Endothelial cell of umbilical vein (primary cell): Measurements from ENCODE around the gene OPA3. TPM values are rescaled to one million over a fixed set of nuclear protein-coding genes. Genes with fewer than 3 reads are reported as not detected.
A peak's percentile ranks its signal among the peaks of the same experiment; 100 is the strongest.

ENCODE experiments used
- BruUV-seq: library from RNA; stranded (reverse); fragments of 400-500 nt; replicated peaks from 2 replicates; lab custom pipeline; 2021; lab: Mats Ljungman, UMichigan
- CTCF ChIA-PET: fragments of 300-600, 350-600 bp; sonication (Branson Sonifier 250); formaldehyde crosslinking; loops from one replicate; lab custom pipeline; 2021; ENCODE audit warnings: antibody characterized with exemption, inconsistent platforms; lab: Charles Lee
- POLR2A ChIA-PET: fragments of 300-600, 350-600 bp; sonication (Branson Sonifier 250); formaldehyde crosslinking; loops from one replicate; lab custom pipeline; 2021; ENCODE audit warnings: antibody characterized with exemption, inconsistent platforms; lab: Charles Lee
- DNase-seq: peaks from one replicate; pipeline ENCODE4 v3.0.0-alpha.2; 2011; ENCODE audit warnings: low read depth, low spot score
- FAIRE-seq: peaks from 2 replicates; lab custom pipeline; 2011; peaks lifted over from hg19 to GRCh38; lab: Jason Lieb, UNC
- H2AFZ ChIP-seq: 2 replicates; pipeline ENCODE4 v1.6.0; 2012; ENCODE audit warnings: low read depth, low read length, control low read depth, inconsistent platforms
- H3K27ac ChIP-seq: 2 replicates; pipeline ENCODE4 v1.5.1; 2011; ENCODE audit warnings: low read depth, mild to moderate bottlenecking, control low read depth, low read length, moderate library complexity; ENCODE audit not compliant: insufficient read depth
- H3K27me3 ChIP-seq, 2 experiments: 2 replicates each; pipeline versions ENCODE4 v1.6.0 to v1.6.1; 2011; ENCODE audit warnings: low read length in 2 of 2, mixed read lengths in 1 of 2; ENCODE audit not compliant: control insufficient read depth in 2 of 2, insufficient read depth in 2 of 2
- H3K36me3 ChIP-seq, 2 experiments: 2 replicates in 1 of 2; 3 replicates in 1 of 2; pipeline ENCODE4 v1.5.1; 2011; ENCODE audit warnings: low read length in 2 of 2, mild to moderate bottlenecking in 1 of 2, moderate library complexity in 1 of 2; ENCODE audit not compliant: control insufficient read depth in 2 of 2, insufficient read depth in 2 of 2; ENCODE audit errors: extremely low read depth in 1 of 2
- H3K4me1 ChIP-seq: 3 replicates; pipeline ENCODE4 v1.5.1; 2011; ENCODE audit warnings: mild to moderate bottlenecking, low read length; ENCODE audit not compliant: control insufficient read depth, insufficient read depth; ENCODE audit errors: extremely low read depth
- H3K4me2 ChIP-seq: 2 replicates; pipeline ENCODE4 v1.6.1; 2011; ENCODE audit warnings: low read length, control low read depth, mixed read lengths; ENCODE audit not compliant: insufficient read depth
- H3K4me3 ChIP-seq, 3 experiments: fragments of 200-600 bp in 1 of 3; sonication (generic), shearing (Covaris generic) in 1 of 3; replicated peaks in 1 of 3; 2 replicates each; pipeline ENCODE4 v1.5.1; 2011 to 2016; ENCODE audit warnings: control low read depth in 3 of 3, low read length in 3 of 3, mild to moderate bottlenecking in 2 of 3, inconsistent platforms in 1 of 3, low read depth in 1 of 3, moderate library complexity in 1 of 3; ENCODE audit not compliant: insufficient read depth in 1 of 3
- H3K79me2 ChIP-seq: 2 replicates; pipeline ENCODE4 v1.6.0; 2012; ENCODE audit warnings: low read length, inconsistent platforms; ENCODE audit not compliant: control insufficient read depth, insufficient read depth
- H3K9ac ChIP-seq: replicated peaks from 2 replicates; pipeline ENCODE3; 2011; ENCODE audit warnings: low read length, control low read depth; ENCODE audit not compliant: insufficient read depth; ENCODE audit errors: extremely low read depth
- H3K9me1 ChIP-seq: replicated peaks from 3 replicates; pipeline ENCODE4 v1.6.0; 2011; ENCODE audit warnings: mild to moderate bottlenecking, low read length; ENCODE audit not compliant: control insufficient read depth, insufficient read depth; ENCODE audit errors: extremely low read depth
- H3K9me3 ChIP-seq: replicated peaks from 2 replicates; pipeline ENCODE4 v1.5.1; 2012; ENCODE audit warnings: low read length, inconsistent platforms; ENCODE audit not compliant: control insufficient read depth, insufficient read depth
- H4K20me1 ChIP-seq: replicated peaks from 2 replicates; pipeline ENCODE3; 2011; ENCODE audit warnings: mild to moderate bottlenecking, low read length; ENCODE audit not compliant: control insufficient read depth, insufficient read depth; ENCODE audit errors: extremely low read depth
- FOS ChIP-seq: IDR thresholded peaks from 2 replicates; pipeline ENCODE4 v1.6.1; 2011; ENCODE audit warnings: mild to moderate bottlenecking, low read length, moderate library complexity, borderline replicate concordance; ENCODE audit not compliant: insufficient read depth
- JUN ChIP-seq: IDR thresholded peaks from 2 replicates; pipeline ENCODE4 v1.6.1; 2011; ENCODE audit warnings: borderline replicate concordance, low read depth; ENCODE audit not compliant: insufficient read length, insufficient read depth
- MYC ChIP-seq: IDR thresholded peaks from one replicate; pipeline ENCODE4 v1.6.1; 2011; ENCODE audit warnings: mild to moderate bottlenecking, low read depth, low read length
- POLR2A ChIP-seq: IDR thresholded peaks from 2 replicates; pipeline ENCODE4 v1.6.1; 2012; ENCODE audit warnings: low read depth, mild to moderate bottlenecking, control low read depth, low read length
- POLR2AphosphoS5 ChIP-seq: IDR thresholded peaks from 2 replicates; pipeline ENCODE4 v1.6.1; 2012; ENCODE audit warnings: low read depth, mild to moderate bottlenecking, control low read depth, low read length, moderate library complexity; ENCODE audit not compliant: insufficient read depth
- dilution Hi-C: fragments of 300-500 bp; cut with MboI; formaldehyde crosslinking; loops from one replicate; pipeline ENCODE4 v1.15.0; 2019; ENCODE audit warnings: low sequenced_read_pairs; ENCODE audit not compliant: extremely low pct_ligation_motif_present
- intact Hi-C: fragments of 100-400 bp; cut with micrococcal nuclease; formaldehyde crosslinking; loops from one replicate; pipeline ENCODE4 v1.10.0; 2022
- polyA plus RNA-seq, 4 experiments: library from polyadenylated mRNA; depleted of rRNA in 3 of 4; stranded (reverse) in 3 of 4; unstranded in 1 of 4; fragments of >200 nt; gene quantifications; 2 replicates each; pipeline versions ENCODE4 v1.2.1 to v1.2.3, GENCODE V29; 2011 to 2012; ENCODE audit warnings: missing spikeins in 1 of 4
- total RNA-seq: library from RNA; stranded (reverse); gene quantifications from 2 replicates; pipeline ENCODE4 v1.2.3, GENCODE V29; 2021
- TF ChIP-seq, protein P1 (sequence below), 2 donors: IDR thresholded peaks; 1 replicate in 1 of 2; 2 replicates in 1 of 2; pipeline ENCODE4 v1.5.1; 2011; ENCODE audit warnings: low read length in 2 of 2, mild to moderate bottlenecking in 2 of 2, moderate library complexity in 2 of 2, control low read depth in 1 of 2, inconsistent platforms in 1 of 2, low read depth in 1 of 2; ENCODE audit not compliant: insufficient read depth in 1 of 2; ENCODE audit errors: extremely low read depth in 1 of 2

Gene OPA3
- total and polyA plus RNA-seq, 2 donors (not counting 3 experiments of a cell fraction or from before 2014, with no cell fraction given), result 15.4 to 16.0 TPM

- TF ChIP-seq POLR2A, result no peak
- TF ChIP-seq JUN, result peak; percentile 73
- no peak for TF ChIP-seq MYC
- peak; percentile 78 for TF ChIP-seq FOS
- TF ChIP-seq POLR2AphosphoS5, result peak; percentile 16
- Histone ChIP-seq H3K4me2 (no peak overlapping the region), H3K4me1 (peaks cover 8% of the 10 kb centered on the region), H3K36me3 (peaks cover 0 to 3% of the 10 kb centered on the region in 2 experiments), H3K79me2 (no peaks in the 10 kb centered on the region), H3K27ac (no peak overlapping the region), H3K9ac (no peak overlapping the region), H4K20me1 (no peaks in the 10 kb centered on the region), H3K27me3 (no peaks in the 10 kb centered on the region), H2AFZ (no peak overlapping the region), H3K9me3 (no peaks in the 10 kb centered on the region), H3K9me1 (no peaks in the 10 kb centered on the region), H3K4me3 (peak overlapping the region in 1 of 3 experiments; percentile 13)
- no TSS peak for BruUV-seq
- CTCF ChIA-PET, result interaction anchor here (0.8 to 4.8 kb wide), 3 partner anchors 10 to 60 kb away, joined by 3 to 49 read pairs (median 4); no protein-coding TSS in a partner anchor
- dilution Hi-C loops, result no loop called here
- DNase-seq (peak; percentile 80), FAIRE-seq (peak; percentile 92)
- POLR2A ChIA-PET, result no interaction called here
- intact Hi-C loops, result loop anchor here (1.0 kb wide), 2 partner anchors 9 to 18 kb away; no protein-coding TSS in a partner anchor
These were observed 48.0 kb upstream of the OPA3 start for GRCh38 chr19:45632468-45633196.

DNA sequence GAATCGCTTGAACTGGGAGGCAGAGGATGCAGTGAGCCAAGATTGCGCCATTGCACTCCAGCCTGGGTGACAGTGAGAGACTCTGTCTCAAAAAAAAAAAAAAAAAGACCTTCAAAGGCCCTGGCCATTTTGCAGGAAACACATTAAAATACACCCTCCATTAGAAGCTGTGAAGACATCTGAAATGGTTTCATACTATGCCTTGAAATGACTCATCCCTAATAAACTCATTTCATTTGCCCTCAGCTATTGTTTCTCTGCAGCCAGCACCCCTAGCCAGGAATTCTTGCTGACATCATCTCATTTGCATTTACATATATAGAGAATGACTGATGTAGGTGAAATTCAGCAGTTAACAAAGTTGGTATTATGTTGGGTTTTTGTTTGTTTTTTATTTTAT, 45.9 kb upstream of the OPA3 start:
- Histone ChIP-seq H3K27ac (peak overlapping the region; percentile 13), H3K9me3 (no peaks in the 10 kb centered on the region), H2AFZ (no peak overlapping the region), H3K4me3 (no peak overlapping the region), H4K20me1 (no peaks in the 10 kb centered on the region), H3K79me2 (no peaks in the 10 kb centered on the region), H3K36me3 (peaks cover 0 to 3% of the 10 kb centered on the region in 2 experiments), H3K9ac (no peak overlapping the region), H3K9me1 (no peaks in the 10 kb centered on the region), H3K27me3 (no peaks in the 10 kb centered on the region), H3K4me1 (peaks cover 8% of the 10 kb centered on the region), H3K4me2 (no peak overlapping the region)
- peak; percentile 95 for FAIRE-seq
- no TSS peak for BruUV-seq
- dilution Hi-C loops, result no loop called here
- POLR2A ChIA-PET, result interaction anchor here (0.7 to 0.9 kb wide), 2 partner anchors 14 to 61 kb away, joined by 5 to 6 read pairs; no protein-coding TSS in a partner anchor
- intact Hi-C loops, result no loop called here
- CTCF ChIA-PET, result interaction anchor here (0.6 to 4.8 kb wide), 12 partner anchors 10 to 191 kb away, joined by 3 to 49 read pairs (median 4); no protein-coding TSS in a partner anchor
- DNase-seq, result peak; percentile 89
- TF ChIP-seq, protein P1, sequence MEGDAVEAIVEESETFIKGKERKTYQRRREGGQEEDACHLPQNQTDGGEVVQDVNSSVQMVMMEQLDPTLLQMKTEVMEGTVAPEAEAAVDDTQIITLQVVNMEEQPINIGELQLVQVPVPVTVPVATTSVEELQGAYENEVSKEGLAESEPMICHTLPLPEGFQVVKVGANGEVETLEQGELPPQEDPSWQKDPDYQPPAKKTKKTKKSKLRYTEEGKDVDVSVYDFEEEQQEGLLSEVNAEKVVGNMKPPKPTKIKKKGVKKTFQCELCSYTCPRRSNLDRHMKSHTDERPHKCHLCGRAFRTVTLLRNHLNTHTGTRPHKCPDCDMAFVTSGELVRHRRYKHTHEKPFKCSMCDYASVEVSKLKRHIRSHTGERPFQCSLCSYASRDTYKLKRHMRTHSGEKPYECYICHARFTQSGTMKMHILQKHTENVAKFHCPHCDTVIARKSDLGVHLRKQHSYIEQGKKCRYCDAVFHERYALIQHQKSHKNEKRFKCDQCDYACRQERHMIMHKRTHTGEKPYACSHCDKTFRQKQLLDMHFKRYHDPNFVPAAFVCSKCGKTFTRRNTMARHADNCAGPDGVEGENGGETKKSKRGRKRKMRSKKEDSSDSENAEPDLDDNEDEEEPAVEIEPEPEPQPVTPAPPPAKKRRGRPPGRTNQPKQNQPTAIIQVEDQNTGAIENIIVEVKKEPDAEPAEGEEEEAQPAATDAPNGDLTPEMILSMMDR (IDR thresholded peaks at IDR 0.05; ENCODE audit: extremely low read depth in 1 of 2, insufficient read depth in 1 of 2, low read depth in 1 of 2, low read length in 2 of 2), result no peak
- TF ChIP-seq MYC (no peak), FOS (peak; percentile 85), JUN (peak; percentile 96)
